HepG2 (cell line): ENCODE data around the gene SCFD2. TPM values are rescaled to one million over a fixed set of nuclear protein-coding genes. Genes with fewer than 3 reads are reported as not detected.

Source experiments
- HDAC1 ChIP-seq: sonication (generic); formaldehyde crosslinking; IDR thresholded peaks from 2 replicates; pipeline ENCODE4 v1.5.1; 2020; ENCODE audit warnings: mild to moderate bottlenecking, missing genetic modification reagents
- KIAA2018 ChIP-seq: sonication (generic); formaldehyde crosslinking; IDR thresholded peaks from 2 replicates; pipeline ENCODE4 v1.5.0; 2020; ENCODE audit warnings: mild to moderate bottlenecking, missing genetic modification reagents, borderline replicate concordance
- SYNCRIP ChIP-seq: fragments of 200-400 bp; formaldehyde crosslinking; IDR thresholded peaks from 2 replicates; pipeline ENCODE4 v1.6.1; 2018; ENCODE audit warnings: mild to moderate bottlenecking, low read depth, low read length; ENCODE audit not compliant: insufficient read depth
- ZNF639 ChIP-seq: conservative IDR thresholded peaks from 2 replicates; pipeline ENCODE4 v1.6.1; 2018; ENCODE audit warnings: missing genetic modification reagents
- polyA plus RNA-seq, 8 experiments: library from polyadenylated mRNA; depleted of rRNA in 3 of 8; stranded (reverse) in 7 of 8; unstranded in 1 of 8; fragments of >200 nt; fragmentation: Illumina TruSeq in 4 of 8; extraction: Trizol in 4 of 8; gene quantifications; 2 replicates each; pipeline versions ENCODE4 v1.2.1 to v1.2.3, GENCODE V29; 2011 to 2016; ENCODE audit warnings: low read depth in 4 of 8, missing spikeins in 1 of 8, mixed read lengths in 1 of 8; ENCODE audit not compliant: insufficient read depth in 1 of 8
- total RNA-seq, 5 experiments: library from RNA; depleted of rRNA; stranded (reverse); fragments of >200 nt; fragmentation: Illumina TruSeq; extraction: Trizol; gene quantifications; 2 replicates each; pipeline ENCODE4 v1.2.3, GENCODE V29; 2016; ENCODE audit warnings: low read depth in 1 of 5

Gene SCFD2
- total and polyA plus RNA-seq, 2 of the 13 experiments (the other 11 are each of a cell fraction or from before 2014, with no cell fraction given) = 4.6 to 15.6 TPM

GRCh38 chr4:52925531-52925968 is 440.3 kb downstream of the SCFD2 start (continued):
- TF ChIP-seq ZNF639 (CRISPR knock-in tag) = no peak
- no peak for TF ChIP-seq SYNCRIP
- no peak for TF ChIP-seq KIAA2018 (CRISPR knock-in tag)
- no peak for TF ChIP-seq HDAC1 (CRISPR knock-in tag)
